CD4-positive, alpha-beta T cell treated with Interleukin-4 for 4 hours (primary cell): ENCODE results near the gene GABBR1.
A peak's percentile ranks its signal among the peaks of the same experiment; 100 is the strongest.

Experiments
- DNase-seq: peaks from one replicate; pipeline ENCODE4 v3.0.0-alpha.2; 2020

GABBR1 gene

DNA sequence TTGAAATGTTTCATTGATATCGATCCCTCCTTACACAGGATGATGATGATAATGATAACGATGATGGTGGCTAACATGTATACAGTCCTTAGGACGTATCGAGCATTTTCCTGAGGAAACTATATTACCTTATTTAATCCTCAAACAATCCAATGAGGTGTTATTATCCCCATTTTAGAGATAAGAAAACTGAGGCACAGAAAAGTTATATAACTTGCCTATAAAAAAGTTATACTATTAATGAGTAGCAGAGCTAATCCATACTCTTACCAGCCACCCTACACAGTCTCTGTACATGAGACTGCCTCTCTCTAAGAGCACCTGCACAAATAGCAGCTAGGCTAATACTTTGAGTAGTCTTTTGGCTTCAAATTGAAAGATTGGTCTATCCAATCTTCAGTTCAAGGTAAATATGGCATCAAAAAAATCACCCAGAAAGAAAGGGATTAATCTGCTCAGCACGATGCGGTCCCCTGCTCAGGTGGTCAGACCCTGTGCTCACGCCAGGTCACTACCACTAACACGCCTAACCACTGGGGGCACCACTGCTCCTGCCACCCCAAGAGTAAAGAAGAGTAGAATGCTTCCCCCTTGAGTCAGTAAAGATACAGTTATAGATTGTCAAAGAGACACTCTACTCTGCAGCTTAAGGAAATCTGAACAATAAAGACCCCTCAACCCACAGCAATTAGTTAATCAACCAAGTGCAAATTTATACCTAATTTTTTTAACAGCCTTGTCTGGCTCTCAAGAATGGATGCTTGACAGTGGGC lies 15.0 kb downstream of the GABBR1 start:
- no peak for DNase-seq

- no peak for DNase-seq
Observed at GRCh38 chr6:29611426-29611825, 21.6 kb downstream of the GABBR1 start.

DNA sequence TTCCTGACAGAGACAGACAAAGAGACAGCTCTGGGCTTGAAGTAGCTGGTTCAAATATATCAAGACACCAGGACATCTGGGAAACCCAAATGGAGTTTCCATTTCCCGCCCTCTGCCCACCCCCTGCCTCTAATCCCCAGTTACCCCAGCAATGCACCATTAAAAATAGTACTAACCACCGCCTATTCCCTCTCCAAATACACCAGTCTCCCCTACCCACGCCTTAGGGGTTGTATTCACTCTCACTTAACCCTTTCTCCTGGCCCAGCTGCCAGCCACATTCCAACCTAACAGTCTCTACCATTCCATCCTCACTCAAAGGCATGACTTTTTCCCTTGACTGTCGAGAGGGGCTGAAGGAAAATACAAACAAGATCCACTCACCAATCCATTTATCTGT lies 22.4 kb downstream of the GABBR1 start:
- no peak for DNase-seq

- no peak for DNase-seq
Observed at GRCh38 chr6:29608131-29608530, 24.9 kb downstream of the GABBR1 start.

DNA sequence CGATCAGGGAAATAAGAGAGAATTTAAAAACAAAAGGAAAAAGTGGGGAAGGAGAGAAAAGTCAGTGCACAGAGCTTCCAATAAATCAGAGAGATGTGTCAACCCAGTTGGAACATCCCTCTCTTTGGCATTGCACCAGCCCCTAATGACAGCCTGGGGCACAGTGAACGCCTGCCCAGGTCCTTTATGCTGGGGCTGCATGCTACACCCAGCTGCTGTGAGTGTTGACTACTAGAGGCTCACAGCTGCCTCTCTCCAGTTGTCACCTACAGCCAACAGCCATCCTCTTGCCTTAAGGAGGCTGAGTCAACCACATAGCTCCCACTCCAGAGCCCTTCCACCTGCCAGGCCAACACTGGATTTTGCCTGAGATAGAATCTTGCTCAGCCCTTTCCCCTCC lies 29.1 kb downstream of the GABBR1 start:
- DNase-seq: no peak

- DNase-seq: no peak
Observed at GRCh38 chr6:29603456-29603855, 29.5 kb downstream of the GABBR1 start.

DNA sequence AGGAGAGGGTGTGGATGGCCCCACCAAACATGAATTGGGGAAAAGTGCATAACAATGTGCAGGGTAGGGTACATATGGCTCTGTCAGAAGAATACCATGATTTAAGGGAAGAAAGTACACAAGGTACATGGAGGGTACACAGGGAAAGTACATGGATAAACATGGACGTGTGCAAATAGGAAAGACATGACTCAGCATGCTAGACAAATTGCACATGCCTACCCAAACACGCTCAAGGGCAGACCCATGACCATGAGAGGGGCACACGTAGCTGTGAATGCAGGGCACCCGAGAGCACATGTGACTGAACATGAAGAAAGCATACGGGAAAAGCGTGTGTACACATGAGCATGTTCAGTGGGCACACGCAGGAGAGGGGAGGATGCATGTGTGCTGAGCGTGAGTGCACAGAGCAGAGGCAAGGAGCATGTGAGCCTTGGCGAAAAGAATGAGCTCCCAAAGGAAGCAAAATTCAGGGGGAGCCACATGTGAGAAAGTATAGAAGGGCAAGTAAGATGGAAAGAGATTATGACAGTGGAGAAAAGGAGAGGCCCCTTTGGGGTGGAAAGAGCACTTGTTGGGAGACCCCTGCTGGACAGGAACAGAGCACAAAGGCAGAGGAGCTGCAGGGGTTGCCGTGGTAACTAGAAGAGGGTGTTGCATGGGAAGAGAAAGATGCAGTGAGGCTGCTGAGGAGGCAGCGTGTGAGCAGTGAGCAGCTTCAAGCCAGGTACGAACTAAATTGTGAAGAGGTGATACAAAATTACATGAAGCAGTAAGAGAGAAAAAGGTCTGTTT lies 30.2 kb downstream of the GABBR1 start:
- DNase-seq: no peak

DNA sequence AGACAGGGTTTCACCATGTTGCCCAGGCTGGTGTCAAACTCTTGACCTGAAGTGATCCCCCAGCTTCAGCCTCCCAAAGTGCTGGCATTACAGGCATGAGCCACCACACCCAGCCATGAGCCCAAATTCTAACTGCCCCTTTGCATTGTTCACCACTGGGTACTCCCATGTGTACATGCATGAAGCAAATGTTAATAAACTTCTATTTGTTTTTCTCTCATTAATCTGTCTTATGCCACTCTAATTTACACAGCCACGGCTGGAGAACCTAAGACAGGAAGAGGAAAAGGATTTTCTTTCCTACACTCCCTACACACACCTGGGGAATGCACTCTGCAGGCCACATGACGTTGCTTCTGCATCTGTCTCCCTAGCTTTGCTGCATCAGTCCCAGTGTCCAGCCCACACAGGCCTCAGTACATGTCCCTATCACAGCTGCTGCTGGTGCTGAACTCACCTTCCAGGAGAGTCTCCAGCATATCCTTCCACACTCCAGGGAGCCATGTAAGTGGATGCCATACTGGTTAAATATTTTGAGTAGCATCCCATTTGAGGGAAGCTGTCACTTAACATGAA lies 34.7 kb downstream of the GABBR1 start:
- DNase-seq: no peak

DNA sequence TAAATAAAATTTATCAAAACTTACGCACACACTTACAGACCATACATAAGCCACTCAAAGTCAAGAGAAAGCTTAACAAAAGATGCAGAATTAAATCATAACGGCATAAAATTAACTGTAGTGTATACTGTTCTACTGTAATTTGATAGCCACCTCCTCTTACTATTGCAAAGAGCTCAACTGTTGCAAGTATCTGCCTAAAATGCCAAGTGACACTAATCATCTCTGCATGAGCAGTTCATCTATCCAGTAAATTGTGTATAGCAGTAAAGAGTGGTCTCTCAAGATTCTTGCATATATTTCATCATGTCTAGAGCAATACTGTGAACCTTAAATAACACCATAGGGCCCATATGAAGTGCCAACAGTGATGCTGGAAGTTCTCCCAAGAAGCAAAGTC lies 35.8 kb downstream of the GABBR1 start:
- DNase-seq: no peak

- DNase-seq: no peak
Observed at GRCh38 chr6:29596381-29596900, 36.5 kb downstream of the GABBR1 start.

- no peak for DNase-seq
Observed at GRCh38 chr6:29593199-29593855, 39.7 kb downstream of the GABBR1 start.

DNA sequence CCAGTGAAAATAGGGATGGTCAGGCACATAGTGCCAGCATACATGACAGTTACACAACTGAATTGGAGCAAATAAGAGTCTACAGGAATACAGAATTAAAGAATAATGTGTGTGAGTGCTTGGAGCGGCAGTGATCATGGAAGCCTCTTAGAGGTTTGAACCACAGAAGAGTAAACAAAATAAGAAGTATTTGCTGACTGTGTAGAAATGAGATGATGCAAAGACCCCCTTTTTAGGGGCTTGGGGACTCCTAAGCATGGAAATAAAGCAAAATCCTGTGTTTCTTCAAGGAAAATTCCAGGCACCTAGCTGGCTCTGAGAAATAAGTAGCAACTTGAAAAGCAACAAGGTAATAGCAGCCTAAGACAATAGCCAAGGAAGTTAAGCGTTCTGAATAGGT lies 41.3 kb downstream of the GABBR1 start:
- DNase-seq: no peak

GRCh38 chr6:29590218-29590808 lies 42.7 kb downstream of the GABBR1 start:
- DNase-seq: no peak

GRCh38 chr6:29589423-29590048 lies 43.4 kb downstream of the GABBR1 start:
- DNase-seq: peak; percentile 69

DNA sequence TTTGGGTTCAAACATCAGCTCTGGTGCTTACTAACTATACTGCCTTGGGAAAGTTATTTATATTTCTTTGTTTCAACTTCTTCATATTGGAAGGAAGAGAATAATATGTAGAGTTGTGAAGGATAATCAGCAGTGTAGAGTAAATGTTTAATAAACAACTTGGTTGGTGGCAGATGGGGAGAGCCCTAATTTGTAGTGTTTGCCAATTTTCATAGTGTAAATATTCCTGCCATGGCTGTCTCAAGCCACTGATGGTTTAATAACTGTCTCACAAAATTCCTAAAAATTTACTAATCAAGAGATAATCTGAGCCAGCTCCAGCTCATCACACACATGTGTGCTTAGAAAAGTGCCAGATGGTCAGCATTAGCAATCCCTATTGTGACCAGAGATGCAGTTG lies 48.2 kb downstream of the GABBR1 start, which contains the start of gene OR2H2:
TSS of gene OR2H2 (plus strand) at position 301 of the 400 bp plus-strand sequence. CDS start 2,824 bp downstream, outside the sequence.
- no peak for DNase-seq

GRCh38 chr6:29577544-29577943 lies 55.4 kb downstream of the GABBR1 start:
- DNase-seq: no peak

DNA sequence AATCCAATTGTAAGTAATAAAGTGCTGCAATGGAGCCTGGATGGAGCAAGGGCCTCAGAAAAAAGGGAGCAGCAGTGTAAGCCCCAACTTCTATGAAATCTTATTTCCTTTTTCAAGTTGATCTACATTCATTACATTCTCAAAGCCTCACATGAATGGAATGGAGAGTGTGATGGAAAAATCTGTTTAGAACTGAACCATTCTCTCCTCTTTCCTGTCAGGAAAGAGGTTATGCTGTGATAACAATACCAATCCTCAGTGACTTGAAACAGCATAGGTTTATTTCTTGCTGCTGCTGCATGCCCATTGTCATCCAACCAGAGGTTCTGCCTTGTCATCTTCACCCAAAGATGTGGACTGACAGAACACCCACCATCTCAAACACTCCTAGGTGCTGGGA lies 56.9 kb downstream of the GABBR1 start:
- no peak for DNase-seq

GRCh38 chr6:29567991-29568390 lies 65.0 kb downstream of the GABBR1 start:
- DNase-seq: no peak

DNA sequence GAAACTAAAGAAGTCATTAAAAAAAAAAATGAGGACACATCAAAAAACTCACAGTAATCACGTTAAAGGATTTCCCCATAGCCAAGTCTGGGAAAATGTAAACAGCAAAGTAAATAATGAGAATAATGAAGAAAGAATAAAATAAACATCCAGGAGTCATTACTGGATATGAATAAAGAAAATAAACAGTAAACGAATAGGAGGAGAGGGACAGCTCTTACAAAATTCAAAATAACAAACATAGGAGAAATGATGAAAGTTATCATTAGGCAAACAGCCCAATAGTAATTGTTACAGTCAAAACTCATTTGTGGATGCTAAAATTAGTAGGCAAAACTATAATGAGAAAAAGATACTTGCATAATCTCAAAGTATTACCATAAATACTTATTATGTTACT lies 65.4 kb downstream of the GABBR1 start:
- DNase-seq: no peak

DNA sequence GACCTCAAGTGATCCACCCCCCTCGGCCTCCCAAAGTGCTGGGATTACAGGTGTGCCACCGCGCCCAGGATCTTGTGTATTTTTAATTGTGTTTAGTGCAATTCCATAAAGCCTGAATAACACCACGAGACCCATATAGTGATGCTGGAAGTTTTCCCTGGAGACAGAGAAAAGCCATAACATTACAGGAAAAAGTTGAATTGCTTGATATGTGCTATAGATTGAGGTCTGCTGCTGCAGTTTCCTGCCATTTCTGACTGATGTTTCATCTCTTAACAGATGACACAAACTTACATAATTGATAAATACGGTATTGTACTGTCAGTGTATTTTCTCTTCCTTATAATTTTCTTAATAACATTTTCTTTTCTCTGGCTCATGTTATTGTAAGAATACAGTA lies 66.1 kb downstream of the GABBR1 start:
- DNase-seq: no peak

- DNase-seq: no peak
Observed at GRCh38 chr6:29564875-29565274, 68.1 kb downstream of the GABBR1 start.

DNA sequence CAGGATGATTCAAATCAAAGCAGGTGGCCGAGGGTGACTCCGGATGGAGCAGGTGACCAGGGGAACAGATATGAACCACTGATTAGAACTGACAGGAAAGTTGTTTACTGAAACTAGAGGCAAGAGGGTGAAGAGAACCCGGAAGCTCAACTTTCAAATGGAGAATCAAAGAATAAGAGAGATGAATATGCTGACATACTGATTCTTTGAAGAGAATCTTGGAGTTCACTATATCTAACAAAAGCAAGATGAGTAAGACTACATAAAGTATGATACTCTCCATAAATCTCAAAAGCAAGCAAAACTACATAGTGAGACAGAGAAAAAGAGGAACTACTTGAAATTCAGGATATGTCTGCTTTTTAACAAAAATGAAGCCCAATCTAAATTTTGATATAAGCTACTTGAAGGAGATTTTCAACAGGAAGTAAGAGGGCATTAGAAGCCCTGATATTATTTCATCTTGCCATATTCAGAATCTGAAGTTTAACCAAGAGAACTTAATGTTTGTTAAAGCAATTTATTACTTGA lies 69.5 kb downstream of the GABBR1 start:
- DNase-seq: no peak
